PFSK-1 (cell line): Measurements from ENCODE around the gene ADAMTS17.

Source experiments
- FOXP2 ChIP-seq: optimal IDR thresholded peaks from 2 replicates; pipeline ENCODE3; 2011; ENCODE audit warnings: borderline replicate concordance, control low read depth, inconsistent platforms; ENCODE audit not compliant: insufficient read depth; ENCODE audit errors: extremely low read length, extremely low read depth
- POLR2AphosphoS5 ChIP-seq: IDR thresholded peaks from 2 replicates; pipeline ENCODE4 v1.6.1; 2012; ENCODE audit warnings: low read depth, mild to moderate bottlenecking, control low read depth, low read length, moderate library complexity
- SIN3A ChIP-seq: IDR thresholded peaks from 2 replicates; pipeline ENCODE4 v1.6.1; 2012; ENCODE audit warnings: mild to moderate bottlenecking, low read length, moderate library complexity, borderline replicate concordance; ENCODE audit not compliant: insufficient read depth
- TAF1 ChIP-seq: IDR thresholded peaks from 2 replicates; pipeline ENCODE4 v1.6.1; 2012; ENCODE audit warnings: low read length, control low read depth, borderline replicate concordance; ENCODE audit not compliant: insufficient read depth
- TF ChIP-seq, protein P1 (sequence below), 2 experiments: IDR thresholded peaks; 2 replicates each; pipeline versions ENCODE4 v1.6.1 to v1.8.0; 2011 to 2012; ENCODE audit warnings: low read depth in 2 of 2, low read length in 2 of 2, control low read depth in 1 of 2, inconsistent platforms in 1 of 2, mild to moderate bottlenecking in 1 of 2, moderate library complexity in 1 of 2; ENCODE audit not compliant: insufficient read depth in 1 of 2

ADAMTS17 gene

DNA sequence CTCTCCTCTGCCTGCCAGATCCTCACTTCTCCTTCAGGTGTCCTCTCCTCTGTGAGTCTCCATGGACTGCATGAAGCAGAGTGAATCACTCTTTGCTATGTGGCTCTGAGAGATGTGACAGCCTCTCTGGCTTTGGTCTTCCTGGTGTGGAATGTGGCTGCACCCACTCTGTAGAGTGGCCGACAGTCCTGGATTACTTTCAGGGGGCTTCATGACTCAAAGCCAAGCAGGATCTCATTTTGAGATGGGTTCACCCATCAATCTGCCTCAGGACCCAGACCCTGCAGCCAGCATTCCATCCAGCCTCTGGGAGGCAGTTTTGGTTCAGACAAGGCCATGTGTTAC, 386.6 kb downstream of the ADAMTS17 start:
- no peak for TF ChIP-seq POLR2AphosphoS5
- no peak for TF ChIP-seq FOXP2
- no peak for TF ChIP-seq SIN3A
- TF ChIP-seq TAF1 = no peak
- TF ChIP-seq, protein P1, sequence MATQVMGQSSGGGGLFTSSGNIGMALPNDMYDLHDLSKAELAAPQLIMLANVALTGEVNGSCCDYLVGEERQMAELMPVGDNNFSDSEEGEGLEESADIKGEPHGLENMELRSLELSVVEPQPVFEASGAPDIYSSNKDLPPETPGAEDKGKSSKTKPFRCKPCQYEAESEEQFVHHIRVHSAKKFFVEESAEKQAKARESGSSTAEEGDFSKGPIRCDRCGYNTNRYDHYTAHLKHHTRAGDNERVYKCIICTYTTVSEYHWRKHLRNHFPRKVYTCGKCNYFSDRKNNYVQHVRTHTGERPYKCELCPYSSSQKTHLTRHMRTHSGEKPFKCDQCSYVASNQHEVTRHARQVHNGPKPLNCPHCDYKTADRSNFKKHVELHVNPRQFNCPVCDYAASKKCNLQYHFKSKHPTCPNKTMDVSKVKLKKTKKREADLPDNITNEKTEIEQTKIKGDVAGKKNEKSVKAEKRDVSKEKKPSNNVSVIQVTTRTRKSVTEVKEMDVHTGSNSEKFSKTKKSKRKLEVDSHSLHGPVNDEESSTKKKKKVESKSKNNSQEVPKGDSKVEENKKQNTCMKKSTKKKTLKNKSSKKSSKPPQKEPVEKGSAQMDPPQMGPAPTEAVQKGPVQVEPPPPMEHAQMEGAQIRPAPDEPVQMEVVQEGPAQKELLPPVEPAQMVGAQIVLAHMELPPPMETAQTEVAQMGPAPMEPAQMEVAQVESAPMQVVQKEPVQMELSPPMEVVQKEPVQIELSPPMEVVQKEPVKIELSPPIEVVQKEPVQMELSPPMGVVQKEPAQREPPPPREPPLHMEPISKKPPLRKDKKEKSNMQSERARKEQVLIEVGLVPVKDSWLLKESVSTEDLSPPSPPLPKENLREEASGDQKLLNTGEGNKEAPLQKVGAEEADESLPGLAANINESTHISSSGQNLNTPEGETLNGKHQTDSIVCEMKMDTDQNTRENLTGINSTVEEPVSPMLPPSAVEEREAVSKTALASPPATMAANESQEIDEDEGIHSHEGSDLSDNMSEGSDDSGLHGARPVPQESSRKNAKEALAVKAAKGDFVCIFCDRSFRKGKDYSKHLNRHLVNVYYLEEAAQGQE (IDR thresholded peaks at IDR 0.05; ENCODE audit: insufficient read depth in 1 of 2, low read depth in 2 of 2, low read length in 2 of 2) = no peak

DNA sequence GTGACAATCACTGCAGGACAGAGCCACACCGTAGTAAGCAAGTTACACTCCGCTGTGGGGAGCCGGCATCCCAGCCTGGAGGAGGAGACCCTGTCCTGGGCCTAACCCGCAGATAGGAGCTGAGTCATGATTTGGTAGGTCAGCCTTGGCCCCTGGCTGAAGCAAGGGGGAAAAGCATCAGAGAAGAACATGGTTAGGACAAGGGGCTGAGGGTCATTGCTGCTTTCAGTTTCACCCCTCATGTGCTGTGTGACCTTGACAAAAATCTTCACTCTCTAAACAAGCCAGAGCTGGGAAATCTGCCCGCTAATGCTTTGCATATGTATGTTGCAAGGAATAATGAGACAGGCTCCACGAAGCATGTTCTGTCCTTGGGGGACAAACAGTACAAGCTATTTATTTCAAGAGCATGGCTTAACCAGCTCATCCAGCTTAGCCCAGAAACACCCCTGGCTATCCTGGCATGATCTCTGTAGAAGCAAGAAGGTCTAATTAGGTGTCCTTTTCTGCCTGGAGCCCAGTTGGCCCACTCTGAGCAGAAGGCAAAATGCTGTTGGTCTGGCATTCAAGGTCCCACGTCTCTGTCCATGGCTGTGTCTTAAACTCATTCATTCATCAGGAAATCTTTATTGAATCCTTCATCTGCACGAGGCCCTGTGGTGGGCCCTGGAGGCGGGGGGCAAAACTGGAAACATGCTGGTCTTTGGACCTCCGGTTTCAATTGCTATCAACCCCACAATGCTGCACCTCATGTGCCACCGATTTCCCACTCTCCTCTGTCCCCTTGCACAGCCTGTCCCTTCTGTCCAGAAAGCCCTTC, 387.2 kb downstream of the ADAMTS17 start:
- no peak for TF ChIP-seq FOXP2
- TF ChIP-seq, protein P1 (IDR thresholded peaks at IDR 0.05; ENCODE audit: insufficient read depth in 1 of 2, low read depth in 2 of 2, low read length in 2 of 2) = no peak

DNA sequence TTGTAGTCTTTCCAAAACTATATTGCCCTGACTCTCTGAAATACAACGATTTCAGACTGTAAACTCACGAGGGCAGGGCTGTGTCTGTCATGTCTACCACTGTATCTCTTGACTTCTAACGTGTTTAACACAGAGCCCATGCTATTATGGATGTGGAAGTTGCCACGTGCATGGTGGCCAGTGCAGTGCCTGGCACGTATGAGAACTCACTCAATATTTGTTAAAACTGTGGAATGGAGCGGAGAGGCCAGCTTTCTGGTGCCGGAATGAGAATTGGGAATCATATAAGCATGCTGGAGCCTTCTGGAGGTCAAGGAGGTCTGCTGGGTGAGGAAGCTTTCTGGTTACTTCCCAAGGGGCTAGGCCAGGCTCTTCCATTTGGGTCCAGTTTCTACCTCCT, 387.9 kb downstream of the ADAMTS17 start:
- no peak for TF ChIP-seq FOXP2
- TF ChIP-seq SIN3A = no peak
- TF ChIP-seq, protein P1 (IDR thresholded peaks at IDR 0.05; ENCODE audit: insufficient read depth in 1 of 2, low read depth in 2 of 2, low read length in 2 of 2) = no peak
- no peak for TF ChIP-seq POLR2AphosphoS5

DNA sequence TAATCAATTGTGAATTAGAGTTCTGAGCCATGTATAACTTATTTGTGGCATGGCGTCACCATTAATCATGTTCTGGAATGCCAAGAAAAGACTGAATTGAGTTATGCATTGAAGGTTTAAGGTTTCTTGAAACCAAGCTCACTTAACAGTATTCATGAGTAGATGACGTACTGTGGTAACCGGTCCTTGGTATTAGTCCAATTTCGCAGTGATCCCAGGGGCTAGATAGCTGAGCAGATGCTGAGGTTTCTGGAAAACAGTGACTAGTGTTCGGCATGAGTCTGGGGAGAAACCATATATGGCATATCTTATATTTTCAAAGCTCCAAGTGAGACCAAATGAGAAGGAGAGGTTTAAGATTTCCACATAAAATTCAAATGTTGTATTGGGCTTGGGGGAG, 390.3 kb downstream of the ADAMTS17 start:
- no peak for TF ChIP-seq SIN3A
- TF ChIP-seq, protein P1 (IDR thresholded peaks at IDR 0.05; ENCODE audit: insufficient read depth in 1 of 2, low read depth in 2 of 2, low read length in 2 of 2) = no peak

DNA sequence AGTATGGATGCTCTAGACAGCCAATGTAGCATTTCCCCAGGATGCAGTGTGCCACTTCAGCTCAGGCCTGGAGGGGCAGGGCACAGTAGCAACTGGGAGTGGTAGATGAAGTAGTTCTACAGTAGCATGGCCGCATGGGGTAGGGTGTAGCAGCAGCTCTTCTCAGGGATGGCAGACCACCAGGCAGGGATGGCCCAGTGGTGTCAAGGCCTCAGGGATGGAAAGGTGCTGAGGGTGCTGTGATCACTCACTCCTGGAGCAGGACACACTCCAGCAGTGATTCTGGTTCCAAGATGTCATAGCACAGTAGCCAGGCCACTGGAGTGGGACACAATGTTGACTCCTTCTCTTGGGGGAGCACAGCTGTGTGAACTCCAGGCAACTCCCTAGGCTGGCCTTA, 397.6 kb downstream of the ADAMTS17 start:
- TF ChIP-seq SIN3A = no peak
- no peak for TF ChIP-seq TAF1
- no peak for TF ChIP-seq POLR2AphosphoS5
- TF ChIP-seq, protein P1 (IDR thresholded peaks at IDR 0.05; ENCODE audit: insufficient read depth in 1 of 2, low read depth in 2 of 2, low read length in 2 of 2) = no peak
- TF ChIP-seq FOXP2 = no peak
